K562 treated with DMSO at 1 percent for 24 hours (cell line): ENCODE data around the gene TTC21B. TPM values are rescaled to one million over a fixed set of nuclear protein-coding genes. Genes with fewer than 3 reads are reported as not detected.

Source experiments
- total RNA-seq: library from RNA; unstranded; fragments of 300-600 nt; gene quantifications from 2 replicates; pipeline ENCODE4 v1.2.3, GENCODE V29; 2022; ENCODE audit warnings: low read depth; ENCODE audit not compliant: insufficient read depth

TTC21B gene
- 6.4 and 7.3 TPM in 2 replicates for total RNA-seq

GRCh38 chr2:165953655-165954606, at the start of gene TTC21B:
Gene TTC21B, minus strand, starts transcription at chr2:165953776. Its CDS starts 71 bp downstream, at chr2:165953705.

Other genes starting within 250 kb of the TTC21B start
- gene GALNT3, start 159.5 kb downstream of the TTC21B start, total RNA-seq, result 0.32 TPM in 1 of 2 replicates, not detected in the other
- gene SCN1A, start 174.2 kb upstream of the TTC21B start, total RNA-seq, result not detected in 2 replicates